NCI-H345 treated with DMSO at 0.1 percent for 48 hours (cell line): ENCODE data around the gene SHANK1.
"Not testable (repeated sequence)": the region's sequence is repeated elsewhere in the genome, so short reads cannot be mapped to it uniquely, and the experiment has no call there.

ENCODE experiments used
- DNase-seq: peaks from one replicate; lab custom pipeline; 2025; ENCODE audit not compliant: unreplicated experiment; lab: John Stamatoyannopoulos, UW

The SHANK1 gene

DNA sequence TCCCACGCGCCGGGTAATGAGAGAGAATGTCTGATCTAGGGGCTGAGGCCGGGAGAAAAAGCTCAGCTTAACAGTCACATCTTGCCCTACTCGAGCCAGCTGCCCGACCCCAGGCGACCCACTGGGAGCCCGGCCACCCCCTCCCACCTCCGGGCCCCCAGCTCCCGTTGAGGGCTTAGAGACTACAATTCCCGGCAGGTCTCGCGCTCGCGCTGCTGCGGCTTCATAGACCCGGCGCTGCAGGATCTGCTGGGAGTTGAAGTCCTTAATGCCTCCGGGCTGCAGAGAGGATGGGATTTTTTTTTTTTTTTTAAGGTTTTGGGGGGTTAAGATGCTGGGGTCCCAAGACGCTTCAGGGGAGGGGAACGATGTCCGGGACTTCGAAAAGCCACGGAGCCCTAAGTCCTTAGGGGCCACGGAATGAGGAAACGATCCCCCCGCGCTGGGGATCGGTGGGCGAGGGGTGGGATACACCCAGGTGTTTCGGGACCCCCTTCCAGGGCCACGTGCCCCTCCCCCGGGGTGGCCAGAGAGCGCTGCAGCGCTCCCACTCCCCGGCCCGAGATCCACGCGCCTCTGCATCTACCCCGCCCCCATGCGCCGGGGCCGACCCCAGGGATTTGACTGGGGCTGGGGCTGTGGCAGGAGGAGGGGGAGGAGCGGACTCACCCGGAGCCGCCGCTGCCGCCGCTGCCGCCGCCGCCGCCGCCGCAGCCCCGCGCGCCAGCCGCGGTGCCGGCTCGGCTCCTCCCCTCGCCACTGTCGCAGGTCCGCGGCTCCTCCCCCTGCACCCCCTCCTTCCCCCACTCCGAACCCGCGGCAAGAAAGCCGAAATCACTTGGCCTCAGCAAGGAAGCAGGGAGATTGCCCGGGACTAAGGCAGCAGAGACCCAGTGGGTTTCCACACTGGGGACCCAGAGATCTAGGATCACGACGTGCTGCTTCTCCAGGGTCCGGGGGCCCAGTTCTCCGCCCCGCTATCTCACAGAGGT is 80.2 kb downstream of the SHANK1 start, which contains the start of gene SYT3:
TSS of gene SYT3 (minus strand) at position 761 of the 992 bp plus-strand sequence. CDS start 2,470 bp downstream, outside the sequence.
- no peak for DNase-seq

DNA sequence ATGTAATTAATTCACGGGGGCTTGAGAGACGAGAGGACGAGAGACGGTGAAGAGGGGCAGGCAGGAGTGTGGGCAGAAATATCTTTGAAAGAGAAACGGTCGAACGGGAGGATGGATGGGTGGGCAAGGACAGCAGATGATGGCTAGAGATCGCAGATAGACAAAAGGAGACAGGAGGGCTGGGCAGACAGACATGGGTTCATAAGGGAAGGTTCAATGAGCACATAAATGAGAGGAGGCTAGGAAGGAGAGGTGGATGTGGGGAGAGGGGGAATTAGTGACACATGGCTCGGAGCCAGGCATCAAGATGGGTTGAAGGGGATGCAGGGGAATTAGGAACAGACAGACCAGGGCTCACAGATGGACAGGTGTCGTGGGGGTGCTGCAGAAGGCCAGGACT is 81.0 kb downstream of the SHANK1 start:
- no peak for DNase-seq

- no peak for DNase-seq
Measured at GRCh38 chr19:50636317-50637085, 83.1 kb downstream of the SHANK1 start.

DNA sequence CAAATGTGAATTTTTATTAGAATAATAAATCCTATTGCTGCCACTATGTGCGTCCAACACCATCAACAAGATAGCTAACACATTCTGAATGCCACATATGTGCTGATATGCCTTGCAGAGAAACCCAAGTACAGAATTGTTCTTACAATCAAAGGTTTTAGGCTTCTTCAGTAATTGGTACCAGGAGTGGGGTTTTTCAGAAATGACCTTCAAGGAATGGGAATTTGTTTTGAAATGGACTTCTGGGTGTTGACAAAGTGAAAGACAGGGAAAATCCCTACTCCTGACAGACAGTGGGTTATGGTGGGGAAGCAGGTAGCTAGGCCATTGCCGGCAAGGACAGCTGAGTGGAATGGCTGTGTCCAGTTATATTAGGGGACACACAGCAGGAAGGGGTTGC is 85.6 kb downstream of the SHANK1 start:
- DNase-seq, result no peak

GRCh38 chr19:50633359-50633758 is 86.2 kb downstream of the SHANK1 start:
- DNase-seq, result no peak

DNA sequence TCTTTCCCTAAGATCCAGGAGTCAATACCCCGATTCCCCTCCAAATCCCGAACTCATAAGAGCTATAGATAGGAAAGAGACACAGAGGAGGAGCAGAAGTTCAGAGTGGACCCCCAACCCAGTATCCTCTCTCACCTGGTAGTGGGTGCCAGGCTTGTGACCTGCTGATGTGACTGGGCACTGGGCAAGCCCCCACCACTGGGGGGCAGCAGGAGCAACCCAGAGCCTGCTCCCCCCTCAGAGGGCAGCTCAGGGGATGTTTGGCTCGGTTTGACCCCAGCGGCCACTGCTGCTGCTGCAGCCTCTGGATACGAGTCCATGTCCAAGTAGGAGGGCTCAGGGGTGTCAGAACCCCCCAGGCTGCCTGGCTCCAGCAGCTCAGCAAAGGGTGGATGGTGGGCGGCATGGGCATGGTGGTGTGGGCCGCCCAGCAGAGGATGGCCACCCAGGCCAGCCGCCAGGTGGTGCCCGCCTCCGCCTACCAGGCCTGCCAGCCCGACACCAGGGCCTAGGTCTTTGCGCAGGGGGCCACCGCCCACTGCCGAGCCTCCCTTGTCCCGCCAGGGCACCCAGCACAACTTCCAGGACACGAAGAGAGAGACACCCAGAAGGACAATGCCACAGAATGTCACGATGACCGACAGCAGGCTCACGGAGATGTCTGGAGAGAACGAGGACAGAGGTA is 87.3 kb downstream of the SHANK1 start:
- no peak for DNase-seq

DNA sequence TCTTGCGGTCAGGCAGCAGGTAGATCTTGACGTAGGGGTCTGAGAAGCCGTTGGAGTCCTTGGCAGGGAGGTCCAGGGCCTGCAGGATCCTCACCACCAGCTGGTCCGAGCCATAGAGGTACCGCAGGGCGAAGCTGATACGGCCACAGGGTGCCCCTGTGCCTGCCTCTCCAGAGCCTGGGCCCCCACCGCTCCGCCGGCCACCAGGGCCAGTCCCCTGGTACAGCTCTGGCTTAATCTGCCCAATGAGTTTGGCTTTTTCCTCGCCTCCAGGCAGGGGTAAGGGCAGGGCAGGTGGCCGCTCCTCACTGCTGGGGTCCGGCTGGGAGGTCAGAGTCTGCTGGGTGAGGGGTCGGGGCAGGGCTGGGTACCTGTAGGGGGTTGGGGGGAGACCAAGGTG is 89.8 kb downstream of the SHANK1 start:
- DNase-seq, result no peak

GRCh38 chr19:50629194-50629593 is 90.4 kb downstream of the SHANK1 start:
- DNase-seq, result no peak

GRCh38 chr19:50628551-50628950 is 91.1 kb downstream of the SHANK1 start:
- DNase-seq, result no peak

- DNase-seq, result no peak
Measured at GRCh38 chr19:50628146-50628545, 91.5 kb downstream of the SHANK1 start.

GRCh38 chr19:50626795-50627194 is 92.8 kb downstream of the SHANK1 start:
- no peak for DNase-seq

- DNase-seq, result no peak
Measured at GRCh38 chr19:50626011-50626410, 93.6 kb downstream of the SHANK1 start.

- DNase-seq, result no peak
Measured at GRCh38 chr19:50624949-50625600, 94.5 kb downstream of the SHANK1 start.

DNA sequence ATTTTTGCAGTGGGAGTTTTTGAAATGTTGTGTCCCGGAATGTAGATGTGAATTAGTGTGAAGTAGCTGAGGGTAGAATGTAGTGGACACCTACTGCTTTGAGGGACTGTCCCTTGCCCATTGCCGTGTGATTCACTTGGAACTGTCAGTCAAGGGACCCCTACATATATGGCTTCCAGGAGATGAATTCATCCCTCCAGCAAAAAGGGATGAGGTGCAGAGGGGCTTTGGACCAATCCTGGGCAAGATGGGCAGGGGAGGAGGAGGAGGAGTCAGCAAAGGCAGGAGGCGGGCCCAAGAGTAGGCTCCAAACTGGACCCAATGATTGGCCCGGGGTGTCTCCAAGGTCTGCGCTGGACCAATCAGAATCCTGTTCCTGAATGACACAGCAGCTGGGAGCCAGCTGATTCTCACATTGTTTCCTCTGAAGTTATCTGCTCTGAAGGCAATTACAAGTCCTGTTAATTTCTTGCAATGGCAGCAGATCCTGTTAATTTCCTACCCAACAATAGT is 99.2 kb downstream of the SHANK1 start:
- not testable (repeated sequence) for DNase-seq

DNA sequence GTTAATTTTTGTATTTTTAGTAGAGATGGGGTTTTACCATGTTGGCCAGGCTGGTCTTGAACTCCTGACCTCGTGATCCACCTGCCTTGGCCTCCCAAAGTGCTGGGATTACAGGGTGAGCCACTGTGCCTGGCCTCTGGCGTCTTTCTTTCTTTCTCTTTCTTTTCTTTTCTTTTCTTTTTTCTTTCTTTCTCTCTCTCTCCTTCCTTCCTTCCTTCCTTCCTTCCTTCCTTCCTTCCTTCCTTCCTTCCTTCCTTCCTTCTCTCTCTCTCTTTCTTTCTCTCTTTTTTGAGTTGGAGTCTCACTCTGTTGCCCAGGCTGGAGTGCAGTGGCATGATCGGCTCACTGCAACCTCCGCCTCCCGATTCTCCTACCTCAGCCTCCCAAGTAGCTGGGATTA is 100.4 kb downstream of the SHANK1 start:
- not testable (repeated sequence) for DNase-seq

GRCh38 chr19:50618379-50618778 is 101.2 kb downstream of the SHANK1 start:
- not testable (repeated sequence) for DNase-seq

DNA sequence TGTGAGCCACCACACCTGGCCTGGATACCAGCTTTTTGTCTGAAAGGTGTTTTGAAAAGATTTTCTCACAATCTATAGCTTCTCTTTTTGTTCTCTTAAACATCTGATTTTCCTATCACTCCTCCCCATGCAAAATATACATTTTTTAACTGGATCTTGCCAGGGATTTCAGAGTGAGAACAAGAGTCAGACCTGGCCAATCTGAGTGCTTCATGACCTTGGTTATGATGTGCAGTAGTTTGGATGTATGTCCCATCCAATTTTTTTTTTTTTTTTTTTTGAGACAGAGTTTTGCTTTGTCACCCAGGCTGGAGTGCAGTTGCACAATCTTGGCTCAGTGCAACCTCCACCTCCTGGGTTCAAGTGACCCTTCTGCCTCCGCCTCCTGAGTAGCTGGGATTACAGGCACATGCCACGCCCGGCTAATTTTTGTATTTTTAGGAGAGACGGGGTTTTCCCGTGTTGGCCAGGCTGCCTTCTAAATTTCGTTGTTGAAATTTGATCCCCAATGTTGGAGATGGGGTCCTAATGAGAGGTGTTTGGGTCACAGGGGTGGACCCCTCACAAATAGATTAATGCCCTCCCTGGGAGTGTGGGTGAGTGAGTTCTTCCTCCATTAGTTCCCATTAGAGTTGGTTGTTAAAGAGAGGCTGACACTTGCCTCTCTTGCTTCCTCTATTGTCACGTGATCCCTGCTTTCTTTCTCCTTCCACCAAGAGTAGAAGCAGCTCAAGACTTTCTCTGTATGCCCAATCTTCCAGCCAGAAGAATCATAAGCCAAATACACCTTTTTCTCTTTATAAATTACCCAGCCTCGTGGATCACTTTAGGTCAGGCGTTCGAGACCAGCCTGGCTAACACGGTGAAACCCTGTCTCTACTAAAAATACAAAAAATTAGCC is 106.8 kb downstream of the SHANK1 start:
- DNase-seq, result not testable (repeated sequence)
